ENCODE data around the gene PARD3B. TPM values are rescaled to one million over a fixed set of nuclear protein-coding genes. Genes with fewer than 3 reads are reported as not detected.

The PARD3B gene
- total RNA-seq, 1 experiment from 2014 or later = 7.6 TPM

GRCh38 chr2:204849892-204850291 is 304.6 kb downstream of the PARD3B start:
- ChIA-PET POLR2A (ENCODE audit: low non-redundant PET) (no interaction called here), CTCF (no interaction called here)
- BruUV-seq (replicated peaks) = no TSS peak
- TF ChIP-seq CTCF (conservative IDR thresholded peaks at IDR 0.05; ENCODE audit: low read depth, low read length) (no peak), EZH2 (IDR thresholded peaks at IDR 0.05; ENCODE audit: borderline replicate concordance, low read depth, low read length, poor library complexity, severe bottlenecking) (no peak)
- H3K9me3 ChIP-seq (ENCODE audit: low read depth, low read length, poor library complexity, severe bottlenecking) = no peaks in the 10 kb centered on the region
- intact Hi-C loops (cut with micrococcal nuclease; ENCODE audit: unreplicated experiment) = no loop called here
- no peak overlapping the region for H3K27ac ChIP-seq (ENCODE audit: low read depth, low read length, poor library complexity, severe bottlenecking)
- DNase-seq (ENCODE audit: low spot score) = no peak
- H3K27me3 ChIP-seq (replicated peaks; ENCODE audit: insufficient read depth, low read depth, low read length, poor library complexity) = no peaks in the 10 kb centered on the region
- H3K4me1 ChIP-seq (ENCODE audit: insufficient read depth, low read length, poor library complexity, severe bottlenecking) = no peaks in the 10 kb centered on the region
- no peaks in the 10 kb centered on the region for H3K36me3 ChIP-seq (ENCODE audit: insufficient read depth, low read length, poor library complexity, severe bottlenecking)
- H3K4me3 ChIP-seq (ENCODE audit: low read depth, low read length, poor library complexity, severe bottlenecking) = no peak overlapping the region

- BruUV-seq (replicated peaks) = no TSS peak
- no peak for TF ChIP-seq EZH2 (IDR thresholded peaks at IDR 0.05; ENCODE audit: borderline replicate concordance, low read depth, low read length, poor library complexity, severe bottlenecking)
- no peak for TF ChIP-seq CTCF (conservative IDR thresholded peaks at IDR 0.05; ENCODE audit: low read depth, low read length)
- Histone ChIP-seq H3K4me1 (ENCODE audit: insufficient read depth, low read length, poor library complexity, severe bottlenecking) (no peaks in the 10 kb centered on the region), H3K27ac (ENCODE audit: low read depth, low read length, poor library complexity, severe bottlenecking) (no peak overlapping the region), H3K9me3 (ENCODE audit: low read depth, low read length, poor library complexity, severe bottlenecking) (no peaks in the 10 kb centered on the region), H3K27me3 (replicated peaks; ENCODE audit: insufficient read depth, low read depth, low read length, poor library complexity) (no peaks in the 10 kb centered on the region), H3K36me3 (ENCODE audit: insufficient read depth, low read length, poor library complexity, severe bottlenecking) (no peaks in the 10 kb centered on the region), H3K4me3 (ENCODE audit: low read depth, low read length, poor library complexity, severe bottlenecking) (no peak overlapping the region)
- intact Hi-C loops (cut with micrococcal nuclease; ENCODE audit: unreplicated experiment) = no loop called here
- ChIA-PET POLR2A (ENCODE audit: low non-redundant PET) (no interaction called here), CTCF (no interaction called here)
- no peak for DNase-seq (ENCODE audit: low spot score)
Observed at GRCh38 chr2:204850581-204850980, 305.3 kb downstream of the PARD3B start.

GRCh38 chr2:204853905-204854304 is 308.6 kb downstream of the PARD3B start:
- Histone ChIP-seq H3K27me3 (replicated peaks; ENCODE audit: insufficient read depth, low read depth, low read length, poor library complexity) (no peaks in the 10 kb centered on the region), H3K27ac (ENCODE audit: low read depth, low read length, poor library complexity, severe bottlenecking) (no peak overlapping the region), H3K4me3 (ENCODE audit: low read depth, low read length, poor library complexity, severe bottlenecking) (no peak overlapping the region), H3K9me3 (ENCODE audit: low read depth, low read length, poor library complexity, severe bottlenecking) (no peaks in the 10 kb centered on the region), H3K4me1 (ENCODE audit: insufficient read depth, low read length, poor library complexity, severe bottlenecking) (no peaks in the 10 kb centered on the region), H3K36me3 (ENCODE audit: insufficient read depth, low read length, poor library complexity, severe bottlenecking) (no peaks in the 10 kb centered on the region)
- DNase-seq (ENCODE audit: low spot score) = no peak
- no TSS peak for BruUV-seq (replicated peaks)
- TF ChIP-seq EZH2 (IDR thresholded peaks at IDR 0.05; ENCODE audit: borderline replicate concordance, low read depth, low read length, poor library complexity, severe bottlenecking) = no peak
- TF ChIP-seq CTCF (conservative IDR thresholded peaks at IDR 0.05; ENCODE audit: low read depth, low read length) = no peak
- POLR2A ChIA-PET (ENCODE audit: low non-redundant PET) = no interaction called here
- CTCF ChIA-PET = no interaction called here
- intact Hi-C loops (cut with micrococcal nuclease; ENCODE audit: unreplicated experiment) = no loop called here

All from A673 (cell line).